ENCODE data around the gene HPCAL1. TPM values are rescaled to one million over a fixed set of nuclear protein-coding genes. Genes with fewer than 3 reads are reported as not detected.
"Not testable (repeated sequence)": the region's sequence is repeated elsewhere in the genome, so short reads cannot be mapped to it uniquely, and the experiment has no call there.

HPCAL1 gene
- total RNA-seq, 2 experiments from 2014 or later = 9.2 to 9.7 TPM

DNA sequence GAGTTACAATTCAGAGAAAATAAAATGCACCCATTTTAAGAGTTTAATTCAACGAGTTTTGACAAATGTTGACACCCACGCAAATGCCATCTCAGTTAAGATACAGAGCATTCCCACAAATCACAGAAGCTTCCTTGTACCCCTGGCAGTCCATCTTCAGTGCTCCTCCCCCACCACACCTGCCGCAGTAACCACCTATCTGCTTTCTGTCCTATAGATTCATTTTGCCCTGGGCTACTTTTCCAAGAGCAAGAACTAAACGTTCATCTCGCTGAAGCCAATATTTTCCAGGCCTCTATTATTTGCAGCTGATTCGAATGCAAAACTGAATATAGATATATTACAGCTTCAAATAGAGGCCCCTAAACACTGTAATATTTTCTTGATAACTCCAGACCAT, 13.4 kb upstream of the HPCAL1 start:
- Histone ChIP-seq H4K20me1 (ENCODE audit: insufficient read depth, low read length) (no peaks in the 10 kb centered on the region), H3K4me3 (ENCODE audit: low read depth, low read length, poor library complexity, severe bottlenecking) (no peak overlapping the region), H3K79me2 (ENCODE audit: insufficient read depth, low read depth, low read length) (no peaks in the 10 kb centered on the region), H3K9me3 (ENCODE audit: low read length) (peaks cover 3% of the 10 kb centered on the region; the same call in 1 of the 2 replicates), H3K27ac (ENCODE audit: low read depth, low read length, poor library complexity, severe bottlenecking) (no peak overlapping the region), H2AFZ (ENCODE audit: low read length) (no peak overlapping the region), H3K36me3 (ENCODE audit: insufficient read depth, low read length) (no peaks in the 10 kb centered on the region), H3K4me2 (ENCODE audit: low read length) (no peak overlapping the region), H3K4me1 (ENCODE audit: insufficient read depth, low read length, poor library complexity, severe bottlenecking) (peaks cover 10% of the 10 kb centered on the region), H3K9me2 (ENCODE audit: insufficient read depth, low read length) (no peaks in the 10 kb centered on the region)
- no TSS peak for BruUV-seq (replicated peaks)
- ChIA-PET CTCF (ENCODE audit: unreplicated experiment) (no interaction called here), POLR2A (no interaction called here)
- no peak for TF ChIP-seq CTCF (conservative IDR thresholded peaks at IDR 0.05; ENCODE audit: low read length)
- no peak for TF ChIP-seq EZH2phosphoT487 (IDR thresholded peaks at IDR 0.05; ENCODE audit: borderline replicate concordance, low read depth, low read length)
- intact Hi-C loops (cut with micrococcal nuclease; ENCODE audit: unreplicated experiment) = no loop called here
- DNase-seq (ENCODE audit: low spot score) = no peak

DNA sequence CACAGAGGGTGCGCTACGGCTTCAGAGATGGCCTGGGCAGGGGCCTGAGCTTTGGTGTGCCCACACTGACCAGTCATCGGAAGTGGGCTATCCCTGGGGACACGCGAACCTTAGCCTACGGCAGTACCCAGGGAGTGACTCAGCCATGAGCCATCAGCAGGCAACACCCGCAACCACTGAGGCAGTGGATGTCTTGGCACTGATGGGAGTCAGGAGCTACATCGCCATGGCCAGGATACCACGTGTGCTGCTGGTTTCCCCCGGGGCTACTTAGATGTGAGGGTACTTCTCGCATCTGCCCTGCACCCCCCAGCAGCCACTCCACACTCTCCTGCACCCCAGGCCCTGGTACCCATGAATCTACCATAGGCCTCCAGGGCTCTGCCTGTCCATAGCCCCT, 12.8 kb upstream of the HPCAL1 start:
- H3K4me3 ChIP-seq (ENCODE audit: low read depth, low read length, poor library complexity, severe bottlenecking) = no peak overlapping the region
- no peaks in the 10 kb centered on the region for H3K9me2 ChIP-seq (ENCODE audit: insufficient read depth, low read length)
- peaks cover 6% of the 10 kb centered on the region; the same call in 1 of the 2 replicates for H3K9me3 ChIP-seq (ENCODE audit: low read length)
- no peak overlapping the region for H2AFZ ChIP-seq (ENCODE audit: low read length)
- ChIA-PET CTCF (ENCODE audit: unreplicated experiment) (no interaction called here), POLR2A (no interaction called here)
- intact Hi-C loops (cut with micrococcal nuclease; ENCODE audit: unreplicated experiment) = no loop called here
- BruUV-seq (replicated peaks) = no TSS peak
- no peak overlapping the region for H3K27ac ChIP-seq (ENCODE audit: low read depth, low read length, poor library complexity, severe bottlenecking)
- H4K20me1 ChIP-seq (ENCODE audit: insufficient read depth, low read length) = no peaks in the 10 kb centered on the region
- no peak for DNase-seq (ENCODE audit: low spot score)
- no peaks in the 10 kb centered on the region for H3K79me2 ChIP-seq (ENCODE audit: insufficient read depth, low read depth, low read length)
- peaks cover 8% of the 10 kb centered on the region for H3K4me1 ChIP-seq (ENCODE audit: insufficient read depth, low read length, poor library complexity, severe bottlenecking)
- no peaks in the 10 kb centered on the region for H3K36me3 ChIP-seq (ENCODE audit: insufficient read depth, low read length)
- no peak for TF ChIP-seq EZH2phosphoT487 (IDR thresholded peaks at IDR 0.05; ENCODE audit: borderline replicate concordance, low read depth, low read length)
- TF ChIP-seq CTCF (conservative IDR thresholded peaks at IDR 0.05; ENCODE audit: low read length) = no peak
- H3K4me2 ChIP-seq (ENCODE audit: low read length) = no peak overlapping the region

DNA sequence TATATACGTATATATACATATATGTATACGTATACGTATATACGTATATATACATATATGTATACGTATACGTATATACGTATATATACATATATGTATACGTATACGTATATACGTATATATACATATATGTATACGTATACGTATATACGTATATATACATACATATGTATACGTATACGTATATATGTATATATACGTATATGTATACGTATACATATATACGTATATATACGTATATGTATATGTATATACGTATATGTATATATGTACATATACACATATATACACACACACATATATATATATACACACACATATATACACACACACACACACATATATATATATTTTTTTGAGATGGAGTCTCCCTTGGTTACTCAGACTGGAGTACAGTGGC, 11.3 kb upstream of the HPCAL1 start:
- intact Hi-C loops (cut with micrococcal nuclease; ENCODE audit: unreplicated experiment); H3K4me2 ChIP-seq (ENCODE audit: low read length); H2AFZ ChIP-seq (ENCODE audit: low read length); H3K36me3 ChIP-seq (ENCODE audit: insufficient read depth, low read length); POLR2A ChIA-PET; CTCF ChIA-PET (ENCODE audit: unreplicated experiment); H3K9me3 ChIP-seq (ENCODE audit: low read length); DNase-seq (ENCODE audit: low spot score); H3K4me3 ChIP-seq (ENCODE audit: low read depth, low read length, poor library complexity, severe bottlenecking); H3K27ac ChIP-seq (ENCODE audit: low read depth, low read length, poor library complexity, severe bottlenecking); H3K9me2 ChIP-seq (ENCODE audit: insufficient read depth, low read length); H3K79me2 ChIP-seq (ENCODE audit: insufficient read depth, low read depth, low read length); BruUV-seq (replicated peaks); H4K20me1 ChIP-seq (ENCODE audit: insufficient read depth, low read length); H3K4me1 ChIP-seq (ENCODE audit: insufficient read depth, low read length, poor library complexity, severe bottlenecking): not testable (repeated sequence)

Measured in OCI-LY7 (cell line).